H1 (cell line): ENCODE data around the gene C2orf72. TPM values are rescaled to one million over a fixed set of nuclear protein-coding genes. Genes with fewer than 3 reads are reported as not detected.

Source experiments
- CBX5 ChIP-seq: fragments of 300-800, 300-1000 bp; sonication (generic); IDR thresholded peaks from 2 replicates; pipeline ENCODE4 v1.7.1; 2016; ENCODE audit warnings: antibody characterized with exemption, low read length, low read depth
- MAFK ChIP-seq: IDR thresholded peaks from 2 replicates; pipeline ENCODE4 v1.6.1; 2012; ENCODE audit warnings: low read depth, mild to moderate bottlenecking, improper control_type of control experiment, low read length
- POLR2A ChIP-seq, 2 experiments: IDR thresholded peaks; 1 replicate in 1 of 2; 2 replicates in 1 of 2; pipeline ENCODE4 v1.6.1; 2011; ENCODE audit warnings: low read depth in 2 of 2, low read length in 2 of 2, mild to moderate bottlenecking in 2 of 2; ENCODE audit errors: control extremely low read depth in 1 of 2
- SP4 ChIP-seq: IDR thresholded peaks from 2 replicates; pipeline ENCODE4 v1.6.1; 2012; ENCODE audit warnings: low read length, inconsistent platforms
- polyA plus RNA-seq, 7 experiments: library from polyadenylated mRNA; depleted of rRNA in 3 of 7; stranded (reverse) in 5 of 7; unstranded in 2 of 7; fragments of >200 nt in 5 of 7; fragments of 200-250 nt in 2 of 7; gene quantifications; 1 replicate in 5 of 7; 2 replicates in 1 of 7; 4 replicates in 1 of 7; pipeline versions ENCODE4 v1.2.1 to v1.2.3, GENCODE V29; 2011 to 2013; ENCODE audit warnings: missing spikeins in 2 of 7, mixed read lengths in 2 of 7
- total RNA-seq: library from RNA; stranded (reverse); fragmentation: NEBNext Ultra II Directional; extraction: Animal tissue kit (Norgen Biotek cat#: 25700); gene quantifications from 2 replicates; pipeline ENCODE4 v1.2.1, GENCODE V29; 2021
- TF ChIP-seq, protein P1 (sequence below): fragments of 300-600 bp; sonication (generic); IDR thresholded peaks from 2 replicates; pipeline ENCODE4 v1.7.1; 2012; ENCODE audit warnings: low read length, moderate library complexity, mild to moderate bottlenecking, inconsistent platforms; ENCODE audit not compliant: insufficient replicate concordance

C2orf72 gene
- total and polyA plus RNA-seq, 2 of the 8 experiments (the other 6 are each of a cell fraction or from before 2014, with no cell fraction given): 1.1 to 1.7 TPM

DNA sequence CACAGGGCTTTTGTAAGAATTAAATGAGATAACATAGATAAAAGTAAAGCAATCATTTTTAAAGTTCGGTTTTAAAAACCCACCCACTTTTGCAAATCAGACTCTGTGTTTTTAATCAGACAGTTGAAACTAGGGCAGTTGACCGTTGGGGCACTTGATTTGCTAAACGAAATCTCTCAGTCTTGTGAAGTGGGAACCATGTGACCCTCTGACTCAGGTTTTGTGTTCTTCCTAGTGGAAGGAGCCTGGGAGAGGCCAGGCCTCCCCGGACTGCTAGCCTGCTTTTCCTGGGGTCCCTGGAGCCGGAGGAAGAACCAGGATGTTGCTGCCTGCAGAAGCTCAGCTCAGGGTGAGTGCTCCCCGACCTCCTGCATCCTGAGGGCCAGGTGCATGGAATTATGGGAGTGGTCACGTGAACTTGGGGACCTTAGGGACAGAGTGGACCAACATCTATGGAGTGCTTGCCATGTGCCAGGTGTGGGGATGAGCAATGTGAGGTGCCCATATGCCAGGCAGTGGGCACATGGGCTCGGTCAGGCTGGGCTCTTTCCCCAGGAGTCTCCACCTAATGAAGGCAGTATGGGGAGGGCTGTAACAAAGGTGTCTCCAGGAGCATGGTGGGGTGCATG, 3.9 kb downstream of the C2orf72 start (continued):
- TF ChIP-seq POLR2A (IDR thresholded peaks at IDR 0.05; ENCODE audit: control extremely low read depth in 1 of 2, low read depth in 2 of 2, low read length in 2 of 2): no peak
- TF ChIP-seq, protein P1, sequence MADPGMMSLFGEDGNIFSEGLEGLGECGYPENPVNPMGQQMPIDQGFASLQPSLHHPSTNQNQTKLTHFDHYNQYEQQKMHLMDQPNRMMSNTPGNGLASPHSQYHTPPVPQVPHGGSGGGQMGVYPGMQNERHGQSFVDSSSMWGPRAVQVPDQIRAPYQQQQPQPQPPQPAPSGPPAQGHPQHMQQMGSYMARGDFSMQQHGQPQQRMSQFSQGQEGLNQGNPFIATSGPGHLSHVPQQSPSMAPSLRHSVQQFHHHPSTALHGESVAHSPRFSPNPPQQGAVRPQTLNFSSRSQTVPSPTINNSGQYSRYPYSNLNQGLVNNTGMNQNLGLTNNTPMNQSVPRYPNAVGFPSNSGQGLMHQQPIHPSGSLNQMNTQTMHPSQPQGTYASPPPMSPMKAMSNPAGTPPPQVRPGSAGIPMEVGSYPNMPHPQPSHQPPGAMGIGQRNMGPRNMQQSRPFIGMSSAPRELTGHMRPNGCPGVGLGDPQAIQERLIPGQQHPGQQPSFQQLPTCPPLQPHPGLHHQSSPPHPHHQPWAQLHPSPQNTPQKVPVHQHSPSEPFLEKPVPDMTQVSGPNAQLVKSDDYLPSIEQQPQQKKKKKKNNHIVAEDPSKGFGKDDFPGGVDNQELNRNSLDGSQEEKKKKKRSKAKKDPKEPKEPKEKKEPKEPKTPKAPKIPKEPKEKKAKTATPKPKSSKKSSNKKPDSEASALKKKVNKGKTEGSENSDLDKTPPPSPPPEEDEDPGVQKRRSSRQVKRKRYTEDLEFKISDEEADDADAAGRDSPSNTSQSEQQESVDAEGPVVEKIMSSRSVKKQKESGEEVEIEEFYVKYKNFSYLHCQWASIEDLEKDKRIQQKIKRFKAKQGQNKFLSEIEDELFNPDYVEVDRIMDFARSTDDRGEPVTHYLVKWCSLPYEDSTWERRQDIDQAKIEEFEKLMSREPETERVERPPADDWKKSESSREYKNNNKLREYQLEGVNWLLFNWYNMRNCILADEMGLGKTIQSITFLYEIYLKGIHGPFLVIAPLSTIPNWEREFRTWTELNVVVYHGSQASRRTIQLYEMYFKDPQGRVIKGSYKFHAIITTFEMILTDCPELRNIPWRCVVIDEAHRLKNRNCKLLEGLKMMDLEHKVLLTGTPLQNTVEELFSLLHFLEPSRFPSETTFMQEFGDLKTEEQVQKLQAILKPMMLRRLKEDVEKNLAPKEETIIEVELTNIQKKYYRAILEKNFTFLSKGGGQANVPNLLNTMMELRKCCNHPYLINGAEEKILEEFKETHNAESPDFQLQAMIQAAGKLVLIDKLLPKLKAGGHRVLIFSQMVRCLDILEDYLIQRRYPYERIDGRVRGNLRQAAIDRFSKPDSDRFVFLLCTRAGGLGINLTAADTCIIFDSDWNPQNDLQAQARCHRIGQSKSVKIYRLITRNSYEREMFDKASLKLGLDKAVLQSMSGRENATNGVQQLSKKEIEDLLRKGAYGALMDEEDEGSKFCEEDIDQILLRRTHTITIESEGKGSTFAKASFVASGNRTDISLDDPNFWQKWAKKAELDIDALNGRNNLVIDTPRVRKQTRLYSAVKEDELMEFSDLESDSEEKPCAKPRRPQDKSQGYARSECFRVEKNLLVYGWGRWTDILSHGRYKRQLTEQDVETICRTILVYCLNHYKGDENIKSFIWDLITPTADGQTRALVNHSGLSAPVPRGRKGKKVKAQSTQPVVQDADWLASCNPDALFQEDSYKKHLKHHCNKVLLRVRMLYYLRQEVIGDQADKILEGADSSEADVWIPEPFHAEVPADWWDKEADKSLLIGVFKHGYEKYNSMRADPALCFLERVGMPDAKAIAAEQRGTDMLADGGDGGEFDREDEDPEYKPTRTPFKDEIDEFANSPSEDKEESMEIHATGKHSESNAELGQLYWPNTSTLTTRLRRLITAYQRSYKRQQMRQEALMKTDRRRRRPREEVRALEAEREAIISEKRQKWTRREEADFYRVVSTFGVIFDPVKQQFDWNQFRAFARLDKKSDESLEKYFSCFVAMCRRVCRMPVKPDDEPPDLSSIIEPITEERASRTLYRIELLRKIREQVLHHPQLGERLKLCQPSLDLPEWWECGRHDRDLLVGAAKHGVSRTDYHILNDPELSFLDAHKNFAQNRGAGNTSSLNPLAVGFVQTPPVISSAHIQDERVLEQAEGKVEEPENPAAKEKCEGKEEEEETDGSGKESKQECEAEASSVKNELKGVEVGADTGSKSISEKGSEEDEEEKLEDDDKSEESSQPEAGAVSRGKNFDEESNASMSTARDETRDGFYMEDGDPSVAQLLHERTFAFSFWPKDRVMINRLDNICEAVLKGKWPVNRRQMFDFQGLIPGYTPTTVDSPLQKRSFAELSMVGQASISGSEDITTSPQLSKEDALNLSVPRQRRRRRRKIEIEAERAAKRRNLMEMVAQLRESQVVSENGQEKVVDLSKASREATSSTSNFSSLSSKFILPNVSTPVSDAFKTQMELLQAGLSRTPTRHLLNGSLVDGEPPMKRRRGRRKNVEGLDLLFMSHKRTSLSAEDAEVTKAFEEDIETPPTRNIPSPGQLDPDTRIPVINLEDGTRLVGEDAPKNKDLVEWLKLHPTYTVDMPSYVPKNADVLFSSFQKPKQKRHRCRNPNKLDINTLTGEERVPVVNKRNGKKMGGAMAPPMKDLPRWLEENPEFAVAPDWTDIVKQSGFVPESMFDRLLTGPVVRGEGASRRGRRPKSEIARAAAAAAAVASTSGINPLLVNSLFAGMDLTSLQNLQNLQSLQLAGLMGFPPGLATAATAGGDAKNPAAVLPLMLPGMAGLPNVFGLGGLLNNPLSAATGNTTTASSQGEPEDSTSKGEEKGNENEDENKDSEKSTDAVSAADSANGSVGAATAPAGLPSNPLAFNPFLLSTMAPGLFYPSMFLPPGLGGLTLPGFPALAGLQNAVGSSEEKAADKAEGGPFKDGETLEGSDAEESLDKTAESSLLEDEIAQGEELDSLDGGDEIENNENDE: no peak
- TF ChIP-seq MAFK: no peak
- TF ChIP-seq CBX5: no peak
- no peak for TF ChIP-seq SP4
